OCI-LY7 (cell line): ENCODE results near the gene FAM120C. TPM values are rescaled to one million over a fixed set of nuclear protein-coding genes. Genes with fewer than 3 reads are reported as not detected.

ENCODE experiments used
- BruUV-seq: library from RNA; stranded (reverse); fragments of 400-500 nt; replicated peaks from 2 replicates; lab custom pipeline; 2021; lab: Mats Ljungman, UMichigan
- CTCF ChIA-PET: fragments of 300-600 bp; sonication (Branson Sonifier 250); formaldehyde crosslinking; loops from one replicate; lab custom pipeline; 2022; ENCODE audit warnings: antibody characterized with exemption; ENCODE audit not compliant: unreplicated experiment; lab: Charles Lee
- POLR2A ChIA-PET: fragments of 300-600 bp; sonication (Branson Sonifier 250); formaldehyde crosslinking; loops from one replicate; lab custom pipeline; 2022; ENCODE audit warnings: antibody characterized with exemption; lab: Charles Lee
- DNase-seq: peaks from one replicate; pipeline ENCODE4 v3.0.0-alpha.2; 2015; ENCODE audit warnings: low spot score
- H2AFZ ChIP-seq: fragments of 200-600 bp; sonication (generic), shearing (Covaris generic); 2 replicates; pipeline ENCODE4 v1.6.1; 2014; ENCODE audit warnings: mild to moderate bottlenecking, antibody characterized with exemption, low read length, moderate library complexity
- H3K27ac ChIP-seq: fragments of 200-600 bp; sonication (generic); 2 replicates; pipeline ENCODE4 v1.5.1; 2014; ENCODE audit warnings: mixed run types, low read depth, mild to moderate bottlenecking, moderate library complexity, low read length, inconsistent platforms; ENCODE audit not compliant: poor library complexity, severe bottlenecking
- H3K36me3 ChIP-seq: fragments of 200-600 bp; sonication (generic); 2 replicates; pipeline ENCODE4 v1.6.1; 2014; ENCODE audit warnings: mild to moderate bottlenecking, antibody characterized with exemption, low read length, moderate library complexity, mixed read lengths; ENCODE audit not compliant: insufficient read depth
- H3K4me1 ChIP-seq: fragments of 200-600 bp; sonication (generic); 2 replicates; pipeline ENCODE4 v1.5.1; 2014; ENCODE audit warnings: mild to moderate bottlenecking, low read length; ENCODE audit not compliant: insufficient read depth, poor library complexity, severe bottlenecking
- H3K4me2 ChIP-seq: fragments of 200-600 bp; sonication (generic); 2 replicates; pipeline ENCODE4 v1.6.1; 2014; ENCODE audit warnings: mild to moderate bottlenecking, low read length
- H3K4me3 ChIP-seq: fragments of 200-600 bp; sonication (generic); 2 replicates; pipeline ENCODE4 v1.5.1; 2014; ENCODE audit warnings: mild to moderate bottlenecking, low read depth, low read length; ENCODE audit not compliant: poor library complexity, severe bottlenecking
- H3K79me2 ChIP-seq: fragments of 200-600 bp; sonication (generic); 2 replicates; pipeline ENCODE4 v1.6.1; 2016; ENCODE audit warnings: low read depth, mild to moderate bottlenecking, low read length, moderate library complexity, mixed read lengths; ENCODE audit not compliant: insufficient read depth
- H3K9me2 ChIP-seq: fragments of 200-600 bp; sonication (generic); 2 replicates; pipeline ENCODE4 v1.6.1; 2016; ENCODE audit warnings: mild to moderate bottlenecking, low read length, mixed read lengths; ENCODE audit not compliant: insufficient read depth
- H3K9me3 ChIP-seq: fragments of 200-600 bp; sonication (generic); 2 replicates; pipeline ENCODE4 v1.6.1; 2014; ENCODE audit warnings: mild to moderate bottlenecking, mixed run types, low read length, mixed read lengths
- H4K20me1 ChIP-seq: fragments of 200-600 bp; sonication (generic); 2 replicates; pipeline ENCODE4 v1.6.1; 2014; ENCODE audit warnings: mild to moderate bottlenecking, antibody characterized with exemption, low read length, moderate library complexity, mixed read lengths; ENCODE audit not compliant: insufficient read depth
- CTCF ChIP-seq: fragments of 200-600 bp; sonication (generic); conservative IDR thresholded peaks from 2 replicates; pipeline ENCODE4 v1.5.1; 2014; ENCODE audit warnings: mild to moderate bottlenecking, antibody characterized with exemption, low read length, moderate library complexity, mixed read lengths
- EZH2phosphoT487 ChIP-seq: fragments of 200-600 bp; sonication (generic); IDR thresholded peaks from 2 replicates; pipeline ENCODE4 v1.6.1; 2018; ENCODE audit warnings: low read depth, borderline replicate concordance, mild to moderate bottlenecking, mixed run types, antibody characterized with exemption, low read length, moderate library complexity, mixed read lengths
- intact Hi-C: fragments of 100-400 bp; cut with micrococcal nuclease; formaldehyde crosslinking; loops from one replicate; pipeline ENCODE4 v1.10.0; 2022; ENCODE audit not compliant: unreplicated experiment
- small RNA-seq: library from RNA; depleted of rRNA; stranded (forward); fragments of <200 nt; gene quantifications from one replicate; pipeline ENCODE3, GENCODE V24; 2014
- total RNA-seq, 2 experiments: library from RNA; depleted of rRNA in 1 of 2; stranded (reverse); fragments of >200 nt in 1 of 2; shearing (Covaris generic) in 1 of 2; gene quantifications; 2 replicates each; pipeline ENCODE4 v1.2.3, GENCODE V29; 2014 to 2022

The FAM120C gene
- total RNA-seq, 2 experiments from 2014 or later = 21.4 to 22.2 TPM

- Histone ChIP-seq H4K20me1 (no peaks in the 10 kb centered on the region), H2AFZ (no peak overlapping the region), H3K4me3 (no peak overlapping the region), H3K4me1 (no peaks in the 10 kb centered on the region), H3K27ac (no peak overlapping the region), H3K4me2 (no peak overlapping the region), H3K9me2 (no peaks in the 10 kb centered on the region), H3K79me2 (no peaks in the 10 kb centered on the region), H3K36me3 (peaks cover 74% of the 10 kb centered on the region), H3K9me3 (no peaks in the 10 kb centered on the region)
- BruUV-seq = no TSS peak
- ChIA-PET POLR2A (no interaction called here), CTCF (no interaction called here)
- no peak for DNase-seq
- TF ChIP-seq EZH2phosphoT487 = no peak
- no peak for TF ChIP-seq CTCF
- intact Hi-C loops = no loop called here
Observed at GRCh38 chrX:54029529-54030143, 153.4 kb downstream of the FAM120C start.

- POLR2A ChIA-PET = no interaction called here
- Histone ChIP-seq H3K79me2 (no peaks in the 10 kb centered on the region), H3K4me1 (no peaks in the 10 kb centered on the region), H2AFZ (no peak overlapping the region), H3K36me3 (peaks cover 52% of the 10 kb centered on the region), H3K4me3 (no peak overlapping the region), H3K27ac (no peak overlapping the region), H3K9me2 (no peaks in the 10 kb centered on the region), H3K4me2 (no peak overlapping the region), H3K9me3 (no peaks in the 10 kb centered on the region), H4K20me1 (no peaks in the 10 kb centered on the region)
- intact Hi-C loops = no loop called here
- CTCF ChIA-PET = no interaction called here
- TF ChIP-seq CTCF (no peak), EZH2phosphoT487 (no peak)
- DNase-seq = no peak
- BruUV-seq = no TSS peak
Observed at GRCh38 chrX:54024350-54024749, 158.7 kb downstream of the FAM120C start.

Small RNA genes within 50 kb of the gene (small RNA-seq; reads per million reads assigned to genes)
- gene AL589872.1 = not detected

Other genes with a start within 250 kb of the FAM120C start
- gene PHF8, start 138.8 kb downstream of the FAM120C start, total RNA-seq (2014; rRNA removed; shearing (Covaris generic)) = 29.7 and 47.0 TPM in 2 replicates
- 41.5 and 44.2 TPM in 2 replicates for gene PHF8, start 138.8 kb downstream of the FAM120C start, total RNA-seq (2022)
- gene WNK3, start 174.8 kb upstream of the FAM120C start, total RNA-seq (2014; rRNA removed; shearing (Covaris generic)) = not detected in 2 replicates
- gene WNK3, start 174.8 kb upstream of the FAM120C start, total RNA-seq (2022) = 0.17 TPM in 1 of 2 replicates, not detected in the other